Measurements from ENCODE around the gene PLEKHG7.
"Not testable (repeated sequence)": the region's sequence is repeated elsewhere in the genome, so short reads cannot be mapped to it uniquely, and the experiment has no call there.

PLEKHG7 gene

GRCh38 chr12:92702754-92703679 is at the start of gene PLEKHG7:
TSS of gene PLEKHG7 (plus strand) at chr12:92702989. CDS start at chr12:92706632, 3,643 bp downstream.
- DNase-seq: no peak

DNA sequence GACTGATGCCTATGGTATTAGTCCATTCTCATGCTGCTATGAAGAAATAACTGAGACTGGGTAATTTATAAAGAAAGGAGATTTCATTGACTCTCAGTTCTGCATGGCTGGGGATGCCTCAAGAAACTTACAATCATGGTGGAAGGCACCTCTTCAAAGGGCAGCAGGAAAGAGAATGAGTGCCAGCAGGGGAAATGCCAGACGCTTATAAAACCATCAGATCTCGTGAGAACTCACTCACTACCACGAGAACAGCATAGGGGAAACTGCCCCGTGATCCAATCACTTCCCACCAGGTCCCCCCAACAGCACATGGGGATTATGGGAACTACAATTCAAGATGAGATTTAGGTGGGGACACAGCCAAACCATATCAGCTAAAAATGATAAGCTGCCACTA is 48.5 kb upstream of the PLEKHG7 start:
- not testable (repeated sequence) for DNase-seq

- DNase-seq: no peak
Observed at GRCh38 chr12:92654929-92655328, 47.9 kb upstream of the PLEKHG7 start.

DNA sequence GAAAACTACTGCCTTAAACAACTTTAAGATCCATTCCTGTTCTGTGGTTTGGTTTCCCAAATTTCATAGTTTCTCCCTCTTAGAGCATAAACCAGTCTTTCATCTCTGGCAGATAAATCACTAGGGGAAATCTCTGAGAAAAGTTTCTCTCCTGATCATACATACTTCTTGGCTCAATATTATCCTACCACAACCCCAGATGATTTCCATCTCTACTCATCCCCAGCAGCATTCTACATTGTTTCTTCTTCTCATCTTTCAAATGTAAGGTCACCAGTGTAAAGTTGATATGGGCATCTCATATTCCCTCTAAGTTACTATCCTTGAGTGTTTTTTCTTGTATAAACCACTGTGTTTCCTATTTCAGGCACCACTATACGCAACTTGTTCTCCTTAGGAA is 45.9 kb upstream of the PLEKHG7 start:
- DNase-seq: no peak

GRCh38 chr12:92657770-92658169 is 45.0 kb upstream of the PLEKHG7 start:
- no peak for DNase-seq

DNA sequence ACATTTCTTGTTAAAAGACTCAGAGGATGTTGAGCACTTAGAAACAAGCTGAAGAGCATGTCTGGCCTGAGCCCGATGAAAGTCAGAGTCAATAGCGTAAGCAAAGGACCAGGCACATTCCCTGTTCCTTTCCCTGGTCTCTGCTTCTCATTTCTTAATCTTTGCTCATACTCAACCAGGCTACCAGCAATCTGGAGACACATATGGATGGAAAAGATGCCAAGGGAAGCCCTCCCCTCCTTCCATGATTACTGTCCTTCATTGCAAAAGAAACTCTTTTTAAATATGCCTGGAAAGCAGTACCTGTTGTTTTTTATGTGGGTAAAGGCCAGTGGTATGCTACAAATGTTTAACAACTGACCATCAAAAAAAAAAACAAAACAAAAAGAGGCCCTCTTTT is 44.2 kb upstream of the PLEKHG7 start:
- DNase-seq: no peak

GRCh38 chr12:92661269-92661668 is 41.5 kb upstream of the PLEKHG7 start:
- DNase-seq: no peak

DNA sequence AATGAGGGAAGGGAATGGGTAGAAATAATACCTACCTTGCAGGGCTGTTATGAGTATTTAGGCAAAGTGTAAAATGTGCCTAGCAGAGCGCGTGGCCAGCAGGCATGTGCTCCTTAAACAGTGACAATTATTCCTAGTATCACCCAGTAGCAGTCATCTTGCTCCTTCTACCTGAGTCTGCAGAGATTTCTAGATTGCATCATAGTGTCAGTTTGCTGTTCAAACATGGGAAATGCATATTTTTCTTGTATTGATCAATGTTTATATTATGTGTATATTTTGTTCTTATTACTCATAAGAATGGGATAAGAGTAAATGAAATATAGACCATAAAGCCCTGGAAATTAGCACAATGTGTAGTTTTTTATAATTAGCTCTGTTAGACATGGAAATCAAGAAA is 37.3 kb upstream of the PLEKHG7 start:
- no peak for DNase-seq

DNA sequence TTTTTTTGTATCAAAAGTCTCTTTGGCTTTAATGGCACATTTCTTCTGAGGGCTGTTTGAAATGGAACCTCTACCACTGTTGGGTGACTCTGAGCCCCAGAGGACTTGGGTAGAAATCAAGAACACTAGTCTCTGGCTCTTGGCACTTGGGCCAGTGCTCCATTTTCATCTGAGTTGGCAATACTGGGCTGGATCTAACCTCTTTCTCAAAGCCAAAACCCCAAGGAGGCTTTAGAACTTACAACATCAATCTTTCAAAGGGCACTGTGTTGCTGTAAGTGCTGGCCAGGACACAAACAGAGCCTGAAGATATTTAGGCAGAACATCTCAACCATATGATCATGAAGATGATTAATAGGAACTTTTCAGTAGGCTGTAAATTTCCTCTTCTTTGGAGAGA is 34.0 kb upstream of the PLEKHG7 start:
- no peak for DNase-seq

DNA sequence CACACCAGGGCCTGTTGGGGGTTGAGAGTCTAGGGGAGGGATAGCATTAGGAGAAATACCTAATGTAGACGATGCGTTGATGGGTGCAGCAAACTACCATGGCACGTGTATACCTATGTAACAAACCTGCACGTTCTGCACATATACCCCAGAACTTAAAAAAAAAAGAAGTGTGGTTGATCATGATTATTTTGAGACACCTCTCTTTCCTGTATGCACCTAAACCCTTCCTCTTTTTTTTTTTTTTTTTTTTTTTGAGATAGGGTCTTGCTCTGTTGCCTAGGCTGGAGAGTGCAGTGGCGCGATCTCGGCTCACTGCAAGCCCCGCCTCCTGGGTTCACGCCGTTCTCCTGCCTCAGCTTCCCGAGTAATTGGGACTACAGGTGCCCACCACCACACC is 31.3 kb upstream of the PLEKHG7 start:
- not testable (repeated sequence) for DNase-seq

GRCh38 chr12:92673756-92674155 is 29.0 kb upstream of the PLEKHG7 start:
- DNase-seq: no peak

- DNase-seq: no peak
Observed at GRCh38 chr12:92674500-92674899, 28.3 kb upstream of the PLEKHG7 start.

- no peak for DNase-seq
Observed at GRCh38 chr12:92675092-92675865, 27.5 kb upstream of the PLEKHG7 start.

- no peak for DNase-seq
Observed at GRCh38 chr12:92676710-92677109, 26.1 kb upstream of the PLEKHG7 start.

- no peak for DNase-seq
Observed at GRCh38 chr12:92690601-92691000, 12.2 kb upstream of the PLEKHG7 start.

- DNase-seq: no peak
Observed at GRCh38 chr12:92695056-92695455, 7.7 kb upstream of the PLEKHG7 start.

DNA sequence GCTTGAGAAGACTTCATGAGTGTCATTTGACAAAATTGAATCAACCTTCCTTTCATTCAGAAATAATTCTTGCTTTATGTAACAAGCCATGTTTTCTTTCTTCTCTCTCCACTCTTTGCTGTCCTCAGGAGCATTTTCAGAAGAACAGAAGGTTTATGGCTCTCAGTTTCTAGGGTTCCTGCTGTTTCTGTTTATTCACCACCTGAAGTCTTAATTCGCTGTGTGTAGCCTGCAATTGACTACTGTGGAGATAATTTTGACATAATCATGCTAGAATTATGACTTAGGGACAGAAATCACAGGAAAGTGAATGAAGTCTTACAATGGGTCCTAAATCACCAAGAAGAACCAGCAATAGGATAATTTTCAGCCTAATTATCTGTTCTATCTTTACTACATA is 7.2 kb upstream of the PLEKHG7 start:
- no peak for DNase-seq

- no peak for DNase-seq
Observed at GRCh38 chr12:92696216-92696615, 6.6 kb upstream of the PLEKHG7 start.

DNA sequence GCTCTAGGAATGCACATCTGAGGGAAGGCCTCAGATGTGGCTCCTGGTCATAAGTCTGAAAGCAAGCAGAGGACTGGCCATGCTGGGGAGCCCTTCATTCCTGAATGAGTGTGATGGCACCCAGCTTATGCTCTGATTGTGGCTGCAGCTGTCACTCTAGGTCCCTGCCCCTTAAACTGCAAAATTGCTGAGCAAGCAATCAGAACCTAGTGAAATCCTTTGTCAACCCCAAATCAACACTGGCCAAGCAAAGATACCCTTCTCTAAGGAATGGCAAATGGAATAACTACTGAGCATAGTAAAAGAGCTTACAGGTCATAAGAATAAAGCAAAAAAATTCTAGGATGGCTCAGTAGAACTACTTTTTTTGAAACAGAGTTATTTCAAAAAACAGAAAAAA is 4.3 kb upstream of the PLEKHG7 start:
- no peak for DNase-seq

DNA sequence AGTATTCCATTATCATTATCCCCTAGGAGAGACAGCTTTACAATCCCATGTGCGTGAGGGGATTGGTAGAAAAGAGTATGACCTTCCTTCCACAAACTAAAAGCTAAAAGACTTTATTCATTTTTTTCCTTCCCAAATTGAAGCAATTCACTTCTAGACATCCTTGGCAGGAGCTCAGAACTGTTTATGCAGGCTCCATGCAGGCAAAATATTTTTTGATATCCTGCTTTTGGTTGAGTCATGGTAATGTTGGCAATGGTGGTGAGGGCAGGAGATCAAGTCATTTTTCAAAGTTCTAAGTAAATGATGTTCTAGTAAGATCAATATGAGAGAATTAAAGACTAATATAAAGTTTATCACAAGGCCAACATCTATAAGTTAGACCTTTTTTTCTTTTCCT is 1.3 kb upstream of the PLEKHG7 start:
- no peak for DNase-seq

DNA sequence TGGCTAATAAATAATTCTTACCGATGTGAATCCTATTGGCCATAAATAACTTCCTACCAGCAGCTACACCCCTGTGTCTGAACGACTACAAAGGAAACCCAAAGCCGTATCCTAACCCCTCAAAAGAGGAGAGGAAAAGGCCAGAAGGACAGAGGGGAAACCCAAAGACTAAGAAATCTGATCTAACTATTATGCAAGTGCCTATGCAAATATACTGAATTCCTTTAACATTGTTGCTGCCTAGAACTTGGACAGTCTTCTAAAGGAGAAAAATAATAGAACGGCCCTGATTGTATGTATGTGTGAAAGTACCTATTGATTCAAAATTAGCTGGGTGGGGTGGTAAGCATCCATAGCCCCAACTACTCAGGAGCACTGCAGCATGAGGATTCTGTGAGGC is 997 bp downstream of the PLEKHG7 start:
- DNase-seq: no peak

GRCh38 chr12:92706594-92706993 is 3.8 kb downstream of the PLEKHG7 start:
- no peak for DNase-seq

DNA sequence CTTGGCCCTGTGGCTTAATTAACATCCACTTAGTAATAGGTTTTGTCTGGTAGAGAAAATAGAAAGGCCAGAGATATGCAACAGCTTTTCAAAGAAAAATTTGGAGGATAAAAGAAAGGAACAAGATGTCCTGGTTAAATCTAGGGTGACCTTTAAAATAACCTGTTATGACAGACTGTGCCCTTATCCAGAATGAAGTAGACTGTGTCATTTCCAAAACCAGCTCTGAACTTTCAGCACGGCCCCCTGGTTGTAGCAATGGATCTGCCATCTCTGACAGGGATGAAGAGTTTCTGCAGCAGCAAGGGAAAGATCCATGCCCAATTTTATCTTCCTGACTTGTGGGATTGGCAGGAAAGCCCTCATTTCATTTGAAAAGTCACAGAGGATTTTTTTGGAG is 5.1 kb downstream of the PLEKHG7 start:
- DNase-seq: no peak

GRCh38 chr12:92715625-92716024 is 12.8 kb downstream of the PLEKHG7 start:
- DNase-seq: no peak

Measured in NCI-H1436 (cell line).